Peyer's patch (tissue), 4 donors: ENCODE data around the gene CSNK2A2.

Experiments used
- POLR2A ChIP-seq, 2 donors: fragments of 450-650 bp; IDR thresholded peaks; one replicate each; pipeline ENCODE4 v1.5.1; 2017; ENCODE audit warnings: antibody characterized with exemption in 2 of 2, mild to moderate bottlenecking in 2 of 2, moderate library complexity in 2 of 2
- TF ChIP-seq, protein P1 (sequence below), 6 experiments: fragments of 450-650 bp in 4 of 6; fragments of 200-600 bp in 2 of 6; sonication (generic) in 1 of 6; IDR thresholded peaks; one replicate each; pipeline ENCODE4 v1.5.1; 2017 to 2019; ENCODE audit warnings: antibody characterized with exemption in 6 of 6, mild to moderate bottlenecking in 3 of 6, moderate library complexity in 1 of 6

DNA sequence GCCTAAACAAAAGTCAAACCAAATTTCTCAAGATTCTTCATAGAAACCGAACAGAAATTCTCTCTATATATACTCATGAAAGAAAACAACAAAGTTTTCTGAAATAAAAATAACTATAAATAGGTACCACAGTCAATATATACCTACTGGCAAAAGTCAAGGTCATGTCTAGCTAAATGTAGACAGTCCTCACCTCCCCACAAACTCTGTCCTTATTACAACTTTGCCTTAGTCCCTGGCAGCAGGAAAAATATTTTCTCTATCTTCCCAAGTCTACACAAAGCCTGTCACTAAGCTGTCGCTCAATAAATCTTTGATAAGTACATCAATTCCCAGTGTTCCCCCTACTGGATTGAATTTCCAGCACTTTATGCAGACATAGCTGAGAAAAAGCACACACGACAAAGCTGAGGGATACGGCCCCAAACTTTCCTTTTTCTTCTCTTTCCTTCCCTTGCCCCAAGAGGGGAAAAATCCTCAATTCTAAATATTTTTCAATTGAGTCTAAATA lies 71.4 kb downstream of the CSNK2A2 start:
- TF ChIP-seq, protein P1, sequence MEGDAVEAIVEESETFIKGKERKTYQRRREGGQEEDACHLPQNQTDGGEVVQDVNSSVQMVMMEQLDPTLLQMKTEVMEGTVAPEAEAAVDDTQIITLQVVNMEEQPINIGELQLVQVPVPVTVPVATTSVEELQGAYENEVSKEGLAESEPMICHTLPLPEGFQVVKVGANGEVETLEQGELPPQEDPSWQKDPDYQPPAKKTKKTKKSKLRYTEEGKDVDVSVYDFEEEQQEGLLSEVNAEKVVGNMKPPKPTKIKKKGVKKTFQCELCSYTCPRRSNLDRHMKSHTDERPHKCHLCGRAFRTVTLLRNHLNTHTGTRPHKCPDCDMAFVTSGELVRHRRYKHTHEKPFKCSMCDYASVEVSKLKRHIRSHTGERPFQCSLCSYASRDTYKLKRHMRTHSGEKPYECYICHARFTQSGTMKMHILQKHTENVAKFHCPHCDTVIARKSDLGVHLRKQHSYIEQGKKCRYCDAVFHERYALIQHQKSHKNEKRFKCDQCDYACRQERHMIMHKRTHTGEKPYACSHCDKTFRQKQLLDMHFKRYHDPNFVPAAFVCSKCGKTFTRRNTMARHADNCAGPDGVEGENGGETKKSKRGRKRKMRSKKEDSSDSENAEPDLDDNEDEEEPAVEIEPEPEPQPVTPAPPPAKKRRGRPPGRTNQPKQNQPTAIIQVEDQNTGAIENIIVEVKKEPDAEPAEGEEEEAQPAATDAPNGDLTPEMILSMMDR (IDR thresholded peaks at IDR 0.05): no peak
- TF ChIP-seq POLR2A (IDR thresholded peaks at IDR 0.05): no peak
